Pancreas (tissue), 10 donors: ENCODE data around the gene TMEM158. TPM values are rescaled to one million over a fixed set of nuclear protein-coding genes. Genes with fewer than 3 reads are reported as not detected.
A peak's percentile ranks its signal among the peaks of the same experiment; 100 is the strongest.

Experiments used
- ATAC-seq, 4 donors: fragments of 200-7000 bp; cut with Tn5 transposase; one replicate each; pipeline versions ENCODE4 v1.8.0 to v1.9.1; 2020; ENCODE audit warnings: mild to moderate bottlenecking in 4 of 4, moderate library complexity in 4 of 4
- DNase-seq, 6 donors: peaks; one replicate each; pipeline ENCODE4 v3.0.0-alpha.2; 2020
- FAIRE-seq: peaks from 2 replicates; lab custom pipeline; 2012; peaks lifted over from hg19 to GRCh38; lab: Jason Lieb, UNC
- H3K27ac ChIP-seq, 4 donors: fragments of 200-600 bp; sonication (generic); 1 replicate in 3 of 4; 2 replicates in 1 of 4; pipeline versions ENCODE4 v1.5.0 to v1.8.0; 2020
- H3K27me3 ChIP-seq, 4 donors: fragments of 200-600 bp; one replicate each; pipeline ENCODE4 v1.8.0; 2021
- H3K36me3 ChIP-seq, 3 donors: fragments of 200-600 bp; sonication (generic) in 1 of 3; one replicate each; pipeline versions ENCODE4 v1.5.0 to v1.8.0; 2020 to 2021
- H3K4me1 ChIP-seq, 3 donors: fragments of 200-600 bp; one replicate each; pipeline ENCODE4 v1.8.0; 2021
- H3K4me3 ChIP-seq, 4 donors: fragments of 200-600 bp; sonication (generic) in 2 of 4; one replicate each; pipeline versions ENCODE4 v1.5.0 to v1.8.0; 2020 to 2021
- H3K9me3 ChIP-seq, 4 donors: fragments of 200-600 bp; one replicate each; pipeline ENCODE4 v1.8.0; 2021
- CTCF ChIP-seq, 4 donors: fragments of 200-600 bp; sonication (generic) in 3 of 4; IDR thresholded peaks; one replicate each; pipeline versions ENCODE4 v1.5.0 to v1.8.0; 2021; ENCODE audit warnings: antibody characterized with exemption in 4 of 4
- WGBS, 2 donors: extraction: QIAGEN DNeasy Blood & Tissue Kit; methylation state at CpG; one replicate each; pipeline ENCODE4 v1.1.7; 2013; 5-methylcytosine and 5-hydroxymethylcytosine counted together
- intact Hi-C, 3 donors: fragments of 100-400 bp; cut with DNase I; formaldehyde crosslinking; loops; one replicate each; pipeline versions ENCODE4 v1.11.1 to v1.14.2; 2022
- polyA plus RNA-seq, 2 donors: library from polyadenylated mRNA; stranded (reverse); fragments of 200-250 nt; gene quantifications; one replicate each; pipeline ENCODE4 v1.2.3, GENCODE V29; 2013
- total RNA-seq, 6 donors: library from RNA; stranded (reverse); fragmentation: NEBNext Ultra II Directional in 4 of 6; extraction: Animal tissue kit (Norgen Biotek cat#: 25700) in 4 of 6; gene quantifications; one replicate each; pipeline versions ENCODE4 v1.2.1 to v1.2.4, GENCODE V29; 2021 to 2023
- donor health status: healthy with polysubstance abuse.
- donor health status: DM: no; HTN: no; CAD: no; lungs with moderate emphysema.
- donor health status: DM: no; HTN: no; CAD: no.
- donor health status: control.
- donor health status: control.
- donor health status: Bipolar disorder and iron deficiency.
- donor health status: DM: yes; HTN: yes; CAD: no.
- donor health status: DM: no; HTN: no; CAD: no.
- donor health status: DM: no; HTN: no; CAD: no.
- donor health status: DM: yes; HTN: yes; CAD: no.

TMEM158 gene
- total and polyA plus RNA-seq, 8 donors, result 1.3 to 5.4 (median 2.3) TPM

DNA sequence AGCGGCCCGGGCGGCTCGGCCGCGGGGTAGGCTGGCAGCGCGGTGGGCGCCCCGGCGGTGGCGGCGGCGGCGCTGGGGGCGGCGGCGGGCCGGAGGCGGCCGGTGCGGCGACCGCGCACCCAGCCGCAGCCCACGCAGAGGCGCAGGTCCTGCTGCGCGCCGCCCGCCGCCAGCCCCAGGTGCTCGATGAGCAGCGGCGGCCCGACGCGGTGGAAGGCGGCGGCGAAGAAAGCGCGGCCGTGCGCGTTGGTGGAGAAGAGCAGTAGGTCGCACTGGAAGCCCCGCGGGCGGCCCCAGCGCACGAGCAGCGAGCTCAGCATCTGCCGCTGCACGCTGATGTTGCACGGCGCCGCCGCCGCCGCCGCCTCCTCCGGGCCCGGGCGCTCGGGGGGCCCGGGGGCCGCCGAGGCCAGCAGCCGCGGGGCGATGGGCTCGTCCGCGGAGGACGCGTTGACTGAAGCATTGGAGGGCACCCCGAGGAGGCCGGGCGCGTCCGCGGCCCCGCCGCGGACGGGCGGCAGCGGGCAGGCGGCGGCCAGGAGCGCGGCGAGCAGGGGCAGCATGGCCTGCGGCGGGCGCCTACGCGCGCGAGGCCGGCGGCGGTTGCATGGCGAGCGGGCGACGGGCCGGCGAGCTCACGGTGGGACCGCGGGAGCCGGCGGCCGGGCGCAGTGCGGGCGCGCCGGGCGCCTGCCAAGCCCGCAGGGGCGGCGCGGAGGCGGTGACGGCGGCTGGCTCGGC lies 452 bp downstream of the TMEM158 start:
- intact Hi-C loops, result loop anchor here in 1 of 3 donors (10.0 kb wide), 1 partner anchor 269 kb away; no protein-coding TSS in a partner anchor
- H3K27me3 ChIP-seq, result no peaks in the 10 kb centered on the region
- H3K9me3 ChIP-seq, result no peaks in the 10 kb centered on the region
- WGBS, 2 donors, result 1% methylated on average over 56 to 131 of the region's 131 CpGs
- DNase-seq (peak in 3 of 6 donors; percentile 22 to 73 (median 69)), ATAC-seq (peak in 1 of 4 donors; percentile 13), FAIRE-seq (no peak)
- H3K27ac ChIP-seq, result no peak overlapping the region
- no peaks in the 10 kb centered on the region for H3K36me3 ChIP-seq
- no peaks in the 10 kb centered on the region for H3K4me1 ChIP-seq
- peak overlapping the region; percentile 15 to 48 (median 42) for H3K4me3 ChIP-seq
- no peak for TF ChIP-seq CTCF (IDR thresholded peaks at IDR 0.05)

GRCh38 chr3:45224824-45225464 lies 1.1 kb downstream of the TMEM158 start:
- FAIRE-seq (no peak), ATAC-seq (peak; percentile 61 to 84 (median 80)), DNase-seq (peak; percentile 46 to 90 (median 68))
- WGBS, 2 donors, result 1 to 2% methylated on average over 32 to 62 of the region's 62 CpGs
- no peaks in the 10 kb centered on the region for H3K4me1 ChIP-seq
- H3K4me3 ChIP-seq, result peak overlapping the region in 3 of 4 donors; percentile 30 to 48 (median 46)
- H3K27me3 ChIP-seq, result no peaks in the 10 kb centered on the region
- intact Hi-C loops, result loop anchor here in 1 of 3 donors (10.0 kb wide), 1 partner anchor 270 kb away; no protein-coding TSS in a partner anchor
- H3K9me3 ChIP-seq, result no peaks in the 10 kb centered on the region
- TF ChIP-seq CTCF (IDR thresholded peaks at IDR 0.05), result peak in 2 of 4 donors; percentile 21 to 24
- H3K27ac ChIP-seq, result no peak overlapping the region
- no peaks in the 10 kb centered on the region for H3K36me3 ChIP-seq

- intact Hi-C loops, result loop anchor here in 1 of 3 donors (10.0 kb wide), 1 partner anchor 271 kb away; no protein-coding TSS in a partner anchor
These were observed 2.0 kb downstream of the TMEM158 start for GRCh38 chr3:45223889-45224727.

GRCh38 chr3:45219694-45220093 lies 6.4 kb downstream of the TMEM158 start:
- FAIRE-seq (no peak), ATAC-seq (no peak), DNase-seq (no peak)
- H3K27ac ChIP-seq, result no peak overlapping the region
- no peak for TF ChIP-seq CTCF (IDR thresholded peaks at IDR 0.05)
- no peaks in the 10 kb centered on the region for H3K36me3 ChIP-seq
- no peak overlapping the region for H3K4me3 ChIP-seq
- no peaks in the 10 kb centered on the region for H3K27me3 ChIP-seq
- no peaks in the 10 kb centered on the region for H3K4me1 ChIP-seq
- H3K9me3 ChIP-seq, result no peaks in the 10 kb centered on the region
- 90 to 93% methylated on average over 8 of the region's 8 CpGs for WGBS, 2 donors
- intact Hi-C loops, result loop anchor here in 2 of 3 donors (5.0 to 10.0 kb wide), 2 partner anchors 187 to 275 kb away; no protein-coding TSS in a partner anchor

More at GRCh38 chr3:45223889-45224727, 2.0 kb downstream of the TMEM158 start:
- H3K27ac ChIP-seq, result no peak overlapping the region
- H3K27me3 ChIP-seq, result no peaks in the 10 kb centered on the region
- ATAC-seq, result peak in 2 of 4 donors; percentile 19 to 28
- H3K36me3 ChIP-seq, result no peaks in the 10 kb centered on the region
- peak; percentile 34 for FAIRE-seq
- H3K9me3 ChIP-seq, result no peaks in the 10 kb centered on the region
- peak overlapping the region in 3 of 4 donors; percentile 30 to 48 (median 46) for H3K4me3 ChIP-seq
- WGBS, 2 donors, result 29 to 37% methylated on average over 9 of the region's 9 CpGs
- no peaks in the 10 kb centered on the region for H3K4me1 ChIP-seq
- no peak for DNase-seq
- no peak for TF ChIP-seq CTCF (IDR thresholded peaks at IDR 0.05)
